HepG2 (cell line): Measurements from ENCODE around the gene TMCO4. TPM values are rescaled to one million over a fixed set of nuclear protein-coding genes. Genes with fewer than 3 reads are reported as not detected.

Experiments used
- EED ChIP-seq: sonication (generic); formaldehyde crosslinking; IDR thresholded peaks from 2 replicates; pipeline ENCODE4 v1.5.0; 2020; ENCODE audit warnings: mild to moderate bottlenecking, missing genetic modification reagents
- GPBP1L1 ChIP-seq: sonication (generic); formaldehyde crosslinking; IDR thresholded peaks from 2 replicates; pipeline ENCODE4 v1.5.0; 2020; ENCODE audit warnings: mild to moderate bottlenecking, missing genetic modification reagents
- HMGXB4 ChIP-seq, 2 experiments: sonication (generic) in 1 of 2; formaldehyde crosslinking in 1 of 2; IDR thresholded peaks; 2 replicates each; pipeline versions ENCODE4 v1.4.0 to v1.6.1; 2018 to 2020; ENCODE audit warnings: missing genetic modification reagents in 2 of 2, borderline replicate concordance in 1 of 2, low read depth in 1 of 2, mild to moderate bottlenecking in 1 of 2, missing biosample characterization in 1 of 2
- HOXA3 ChIP-seq: sonication (generic); formaldehyde crosslinking; IDR thresholded peaks from 2 replicates; pipeline ENCODE4 v1.5.0; 2020; ENCODE audit warnings: missing genetic modification reagents
- MATR3 ChIP-seq: sonication (generic); formaldehyde crosslinking; IDR thresholded peaks from 2 replicates; pipeline ENCODE4 v1.4.0; 2020; ENCODE audit warnings: missing genetic modification reagents
- NCOR1 ChIP-seq: fragments of 200-600 bp; sonication (generic); IDR thresholded peaks from 2 replicates; pipeline ENCODE4 v1.7.0; 2017; ENCODE audit warnings: antibody characterized with exemption, low read length, borderline replicate concordance
- NFE2L1 ChIP-seq: sonication (generic); formaldehyde crosslinking; IDR thresholded peaks from 2 replicates; pipeline ENCODE4 v1.4.0; 2020; ENCODE audit warnings: missing genetic modification reagents, mild to moderate bottlenecking, borderline replicate concordance
- NFIB ChIP-seq: sonication (generic); formaldehyde crosslinking; IDR thresholded peaks from 2 replicates; pipeline ENCODE4 v1.9.0; 2021; ENCODE audit warnings: missing genetic modification reagents, mild to moderate bottlenecking, borderline replicate concordance
- NR3C1 ChIP-seq: sonication (generic); formaldehyde crosslinking; IDR thresholded peaks from 2 replicates; pipeline ENCODE4 v1.4.0; 2020; ENCODE audit warnings: missing genetic modification reagents
- POLR2A ChIP-seq, 2 experiments: IDR thresholded peaks; 2 replicates each; pipeline ENCODE4 v1.6.1; 2011; ENCODE audit warnings: low read depth in 2 of 2, low read length in 2 of 2, mild to moderate bottlenecking in 1 of 2, moderate library complexity in 1 of 2; ENCODE audit not compliant: insufficient read depth in 1 of 2
- PRMT3 ChIP-seq: sonication (generic); formaldehyde crosslinking; IDR thresholded peaks from 2 replicates; pipeline ENCODE4 v1.8.1; 2022; ENCODE audit warnings: low read depth, mild to moderate bottlenecking, moderate library complexity, missing genetic modification reagents, borderline replicate concordance
- RARG ChIP-seq: sonication (generic); formaldehyde crosslinking; IDR thresholded peaks from 2 replicates; pipeline ENCODE4 v1.4.0; 2020; ENCODE audit warnings: low read depth, mild to moderate bottlenecking, missing genetic modification reagents
- REST ChIP-seq, 2 experiments: IDR thresholded peaks; 2 replicates each; pipeline ENCODE4 v1.6.1; 2011 to 2012; ENCODE audit warnings: low read length in 2 of 2, borderline replicate concordance in 1 of 2, low read depth in 1 of 2, mild to moderate bottlenecking in 1 of 2, moderate library complexity in 1 of 2
- SETDB1 ChIP-seq: sonication (generic); formaldehyde crosslinking; IDR thresholded peaks from 2 replicates; pipeline ENCODE4 v1.5.1; 2020; ENCODE audit warnings: missing genetic modification reagents, mild to moderate bottlenecking, borderline replicate concordance
- ZBTB38 ChIP-seq: sonication (generic); formaldehyde crosslinking; IDR thresholded peaks from 2 replicates; pipeline ENCODE4 v1.5.1; 2020; ENCODE audit warnings: mild to moderate bottlenecking, missing genetic modification reagents
- ZFY ChIP-seq: sonication (generic); formaldehyde crosslinking; IDR thresholded peaks from 2 replicates; pipeline ENCODE4 v1.4.0; 2020; ENCODE audit warnings: missing genetic modification reagents
- ZMYM3 ChIP-seq: sonication (generic); formaldehyde crosslinking; IDR thresholded peaks from 2 replicates; pipeline ENCODE4 v1.5.1; 2020; ENCODE audit warnings: mild to moderate bottlenecking, missing genetic modification reagents
- ZNF18 ChIP-seq: sonication (generic); formaldehyde crosslinking; IDR thresholded peaks from 2 replicates; pipeline ENCODE4 v1.8.0; 2022; ENCODE audit warnings: mild to moderate bottlenecking, missing genetic modification reagents; ENCODE audit not compliant: insufficient replicate concordance
- ZNF501 ChIP-seq: sonication (generic); formaldehyde crosslinking; IDR thresholded peaks from 2 replicates; pipeline ENCODE4 v1.5.1; 2020; ENCODE audit warnings: mild to moderate bottlenecking, moderate library complexity, missing genetic modification reagents
- ZNF841 ChIP-seq: sonication (generic); formaldehyde crosslinking; IDR thresholded peaks from 2 replicates; pipeline ENCODE4 v1.8.1; 2023; ENCODE audit warnings: missing genetic modification reagents, borderline replicate concordance
- ZNF879 ChIP-seq: sonication (generic); formaldehyde crosslinking; IDR thresholded peaks from 2 replicates; pipeline ENCODE4 v1.8.1; 2023; ENCODE audit warnings: missing genetic modification reagents
- polyA plus RNA-seq, 8 experiments: library from polyadenylated mRNA; depleted of rRNA in 3 of 8; stranded (reverse) in 7 of 8; unstranded in 1 of 8; fragments of >200 nt; fragmentation: Illumina TruSeq in 4 of 8; extraction: Trizol in 4 of 8; gene quantifications; 2 replicates each; pipeline versions ENCODE4 v1.2.1 to v1.2.3, GENCODE V29; 2011 to 2016; ENCODE audit warnings: low read depth in 4 of 8, missing spikeins in 1 of 8, mixed read lengths in 1 of 8; ENCODE audit not compliant: insufficient read depth in 1 of 8
- total RNA-seq, 5 experiments: library from RNA; depleted of rRNA; stranded (reverse); fragments of >200 nt; fragmentation: Illumina TruSeq; extraction: Trizol; gene quantifications; 2 replicates each; pipeline ENCODE4 v1.2.3, GENCODE V29; 2016; ENCODE audit warnings: low read depth in 1 of 5

Gene TMCO4
- total and polyA plus RNA-seq, 2 of the 13 experiments (the other 11 are each of a cell fraction or from before 2014, with no cell fraction given), result 2.1 to 4.1 TPM

- TF ChIP-seq NFE2L1 (CRISPR knock-in tag) (no peak), NR3C1 (CRISPR knock-in tag) (no peak), ZNF879 (CRISPR knock-in tag) (no peak), NCOR1 (no peak), SETDB1 (CRISPR knock-in tag) (no peak), ZNF501 (CRISPR knock-in tag) (0 out of 2 replicates have a peak, but pooled peaks have one; percentile 22), ZNF841 (CRISPR knock-in tag) (no peak), EED (CRISPR knock-in tag) (no peak), POLR2A (IDR thresholded peaks at IDR 0.05; ENCODE audit: insufficient read depth in 1 of 2, low read depth in 2 of 2, low read length in 2 of 2) (no peak), NFIB (CRISPR knock-in tag) (no peak), ZFY (no peak), ZBTB38 (CRISPR knock-in tag) (no peak), ZNF18 (CRISPR knock-in tag) (peak; percentile 100), HMGXB4 (CRISPR knock-in tag; IDR thresholded peaks at IDR 0.05; ENCODE audit: borderline replicate concordance in 1 of 2, low read depth in 1 of 2) (no peak), PRMT3 (CRISPR knock-in tag) (no peak), GPBP1L1 (no peak), HOXA3 (CRISPR knock-in tag) (no peak), MATR3 (CRISPR knock-in tag) (no peak), RARG (no peak), ZMYM3 (CRISPR knock-in tag) (peak; percentile 92), REST (IDR thresholded peaks at IDR 0.05; ENCODE audit: borderline replicate concordance in 1 of 2, low read depth in 1 of 2, low read length in 2 of 2) (no peak; a peak in 1 of 4 replicates)
Observed at GRCh38 chr1:19640363-19641316, 159.1 kb downstream of the TMCO4 start (continued).
